CD4-positive, CD25-positive, alpha-beta regulatory T cell (primary cell): Measurements from ENCODE around the gene ADO. TPM values are rescaled to one million over a fixed set of nuclear protein-coding genes. Genes with fewer than 3 reads are reported as not detected.
"Not testable (repeated sequence)": the region's sequence is repeated elsewhere in the genome, so short reads cannot be mapped to it uniquely, and the experiment has no call there.

ENCODE experiments used
- ATAC-seq, 2 donors: fragments of 150-1000 bp; cut with Tn5 transposase; one replicate each; pipeline ENCODE4 v1.10.0; 2021; ENCODE audit warnings: low read depth in 2 of 2, moderate number of reproducible peaks in 2 of 2, moderate library complexity in 1 of 2
- DNase-seq, 3 donors: peaks; one replicate each; pipeline versions ENCODE4 v3.0.0 to v3.0.0-alpha.2; 2012 to 2022; ENCODE audit warnings: mixed read lengths in 1 of 3
- H3K27ac ChIP-seq: one replicate; pipeline ENCODE4 v1.7.0; 2013; ENCODE audit warnings: mild to moderate bottlenecking, low read length; ENCODE audit not compliant: insufficient read depth, poor library complexity, severe bottlenecking
- H3K27me3 ChIP-seq: one replicate; pipeline ENCODE4 v1.7.0; 2013; ENCODE audit warnings: low read length; ENCODE audit not compliant: control insufficient read depth, insufficient read depth
- H3K36me3 ChIP-seq: one replicate; pipeline ENCODE4 v1.7.0; 2013; ENCODE audit warnings: mild to moderate bottlenecking, low read length, moderate library complexity; ENCODE audit not compliant: control insufficient read depth, insufficient read depth
- H3K4me1 ChIP-seq: 2 replicates; pipeline ENCODE4 v1.7.0; 2013; ENCODE audit warnings: mild to moderate bottlenecking, low read length; ENCODE audit not compliant: insufficient read depth, control insufficient read depth, poor library complexity, severe bottlenecking
- H3K4me3 ChIP-seq: one replicate; pipeline ENCODE4 v1.7.0; 2013; ENCODE audit warnings: low read depth, mild to moderate bottlenecking, low read length, moderate library complexity
- H3K9me3 ChIP-seq, 2 experiments: 1 replicate in 1 of 2; 2 replicates in 1 of 2; pipeline ENCODE4 v1.7.0; 2013; ENCODE audit warnings: low read length in 2 of 2, mild to moderate bottlenecking in 1 of 2, moderate library complexity in 1 of 2; ENCODE audit not compliant: control insufficient read depth in 2 of 2
- H3K27ac Mint-ChIP-seq, 3 donors: one replicate each; pipeline ENCODE4 v1.8.0; 2020 to 2022; ENCODE audit warnings: mild to moderate bottlenecking in 3 of 3, mixed read lengths in 3 of 3, moderate library complexity in 2 of 3
- H3K27me3 Mint-ChIP-seq: one replicate; pipeline ENCODE4 v1.8.0; 2022; ENCODE audit warnings: mild to moderate bottlenecking, mixed read lengths
- H3K36me3 Mint-ChIP-seq: one replicate; pipeline ENCODE4 v1.8.0; 2020; ENCODE audit warnings: mixed read lengths
- H3K4me1 Mint-ChIP-seq, 4 donors: one replicate each; pipeline ENCODE4 v1.8.0; 2020 to 2022; ENCODE audit warnings: mixed read lengths in 4 of 4, mild to moderate bottlenecking in 1 of 4
- H3K4me3 Mint-ChIP-seq, 4 donors: one replicate each; pipeline ENCODE4 v1.8.0; 2020 to 2022; ENCODE audit warnings: mild to moderate bottlenecking in 4 of 4, mixed read lengths in 4 of 4, moderate library complexity in 3 of 4
- H3K9me3 Mint-ChIP-seq, 7 donors: one replicate each; pipeline ENCODE4 v1.8.0; 2020 to 2022; ENCODE audit warnings: mixed read lengths in 7 of 7, mild to moderate bottlenecking in 3 of 7, moderate library complexity in 2 of 7
- polyA plus RNA-seq, 4 donors: library from polyadenylated mRNA; unstranded; fragments of 300-500 nt; fragmentation: Illumina TruSeq; gene quantifications; one replicate each; pipeline ENCODE4 v1.2.3, GENCODE V29; 2021
- total RNA-seq: library from RNA; stranded (reverse); gene quantifications from one replicate; pipeline ENCODE4 v1.2.3, GENCODE V29; 2022

Gene ADO
- total and polyA plus RNA-seq, 5 donors from 2014 or later, result 1.4 to 11.1 (median 2.7) TPM

DNA sequence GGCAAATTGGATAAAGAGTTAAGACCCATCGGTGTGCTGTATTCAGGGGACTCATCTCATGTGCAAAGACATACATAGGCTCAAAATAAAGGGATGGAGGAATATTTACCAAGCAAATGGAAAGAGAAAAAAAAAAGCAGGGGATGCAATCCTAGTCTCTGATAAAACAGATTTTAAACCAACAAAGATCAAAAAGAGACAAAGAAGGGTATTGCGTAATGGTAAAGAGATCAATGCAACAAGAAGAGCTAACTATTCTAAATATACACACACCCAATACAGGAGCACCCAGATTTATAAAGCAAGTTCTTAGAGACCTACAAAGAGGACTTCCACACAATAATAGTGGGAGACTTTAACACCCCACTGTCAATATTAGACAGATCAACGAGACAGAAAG, 20.0 kb upstream of the ADO start:
- H3K4me3 Mint-ChIP-seq, H3K4me1 ChIP-seq, DNase-seq, ATAC-seq, H3K4me1 Mint-ChIP-seq, H3K9me3 ChIP-seq, H3K9me3 Mint-ChIP-seq, H3K27me3 ChIP-seq, H3K27ac ChIP-seq, H3K36me3 Mint-ChIP-seq, H3K4me3 ChIP-seq, H3K36me3 ChIP-seq: not testable (repeated sequence)
- Mint-ChIP-seq H3K27ac (peak overlapping the region in 1 of 3 donors; percentile 17), H3K27me3 (peaks cover 14% of the 10 kb centered on the region)

GRCh38 chr10:62788285-62788684, 16.2 kb upstream of the ADO start:
- H3K9me3 Mint-ChIP-seq, H3K27ac Mint-ChIP-seq, H3K4me1 Mint-ChIP-seq, H3K4me1 ChIP-seq, H3K36me3 Mint-ChIP-seq, H3K4me3 ChIP-seq, DNase-seq, H3K36me3 ChIP-seq, H3K27me3 ChIP-seq, H3K27ac ChIP-seq, H3K4me3 Mint-ChIP-seq, H3K9me3 ChIP-seq, ATAC-seq: not testable (repeated sequence)
- peaks cover 19% of the 10 kb centered on the region for H3K27me3 Mint-ChIP-seq

- Histone ChIP-seq H3K4me3 (no peak overlapping the region), H3K27me3 (no peaks in the 10 kb centered on the region), H3K36me3 (no peaks in the 10 kb centered on the region), H3K27ac (no peak overlapping the region), H3K4me1 (no peaks in the 10 kb centered on the region), H3K9me3 (no peaks in the 10 kb centered on the region)
- peaks cover 7% of the 10 kb centered on the region for H3K36me3 Mint-ChIP-seq
- no peak for DNase-seq
- no peak overlapping the region for H3K27ac Mint-ChIP-seq
- H3K4me3 Mint-ChIP-seq, result no peak overlapping the region
- peaks cover 0 to 8% (median 3%) of the 10 kb centered on the region in 7 donors for H3K9me3 Mint-ChIP-seq
- no peaks in the 10 kb centered on the region for H3K4me1 Mint-ChIP-seq
- no peak for ATAC-seq
- H3K27me3 Mint-ChIP-seq, result peaks cover 19% of the 10 kb centered on the region
These were observed 15.6 kb upstream of the ADO start for GRCh38 chr10:62788861-62789467.

DNA sequence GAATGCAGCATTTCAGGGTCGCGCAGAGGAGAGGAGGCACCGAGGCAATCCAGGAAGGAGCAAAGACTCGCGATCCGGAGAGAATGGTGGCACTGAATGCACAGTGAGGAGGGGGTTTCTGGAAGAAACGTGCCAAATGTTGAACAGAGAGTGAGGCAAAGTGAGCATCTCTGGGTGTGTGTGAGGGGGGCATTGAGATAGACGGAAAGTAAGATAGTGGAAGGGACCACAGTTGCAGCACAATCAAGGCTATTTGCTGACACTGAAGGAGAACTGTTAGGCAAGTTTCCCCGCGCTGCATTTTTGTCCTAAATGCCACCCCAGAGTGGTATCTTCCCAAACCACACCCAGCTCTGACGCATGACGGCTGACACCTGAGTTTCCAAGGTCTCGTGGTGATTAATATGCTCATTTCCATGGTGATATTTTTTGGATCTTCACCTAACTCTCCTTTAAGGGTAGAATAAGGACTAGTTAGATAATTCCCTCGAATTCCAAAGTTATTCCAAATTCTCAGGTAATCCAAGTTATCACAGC, 14.4 kb upstream of the ADO start:
- Histone ChIP-seq H3K9me3 (no peaks in the 10 kb centered on the region), H3K36me3 (no peaks in the 10 kb centered on the region), H3K4me3 (no peak overlapping the region), H3K27ac (no peak overlapping the region), H3K4me1 (no peaks in the 10 kb centered on the region), H3K27me3 (no peaks in the 10 kb centered on the region)
- peaks cover 26% of the 10 kb centered on the region for H3K27me3 Mint-ChIP-seq
- no peaks in the 10 kb centered on the region for H3K4me1 Mint-ChIP-seq
- H3K36me3 Mint-ChIP-seq, result peaks cover 4% of the 10 kb centered on the region
- DNase-seq (no peak), ATAC-seq (no peak)
- H3K9me3 Mint-ChIP-seq, result peaks cover 0 to 5% (median 2%) of the 10 kb centered on the region in 7 donors
- no peak overlapping the region for H3K4me3 Mint-ChIP-seq
- no peak overlapping the region for H3K27ac Mint-ChIP-seq

GRCh38 chr10:62790571-62790970, 13.9 kb upstream of the ADO start:
- DNase-seq (no peak), ATAC-seq (no peak)
- no peak overlapping the region for H3K27ac ChIP-seq
- H3K36me3 Mint-ChIP-seq, result no peaks in the 10 kb centered on the region
- no peaks in the 10 kb centered on the region for H3K36me3 ChIP-seq
- H3K27ac Mint-ChIP-seq, result no peak overlapping the region
- no peaks in the 10 kb centered on the region for H3K27me3 ChIP-seq
- H3K27me3 Mint-ChIP-seq, result peaks cover 25% of the 10 kb centered on the region
- H3K4me1 Mint-ChIP-seq, result no peaks in the 10 kb centered on the region
- no peaks in the 10 kb centered on the region for H3K9me3 ChIP-seq
- H3K4me1 ChIP-seq, result no peaks in the 10 kb centered on the region
- no peak overlapping the region for H3K4me3 Mint-ChIP-seq
- H3K4me3 ChIP-seq, result no peak overlapping the region
- peaks cover 0 to 2% (median 0%) of the 10 kb centered on the region in 7 donors for H3K9me3 Mint-ChIP-seq

DNA sequence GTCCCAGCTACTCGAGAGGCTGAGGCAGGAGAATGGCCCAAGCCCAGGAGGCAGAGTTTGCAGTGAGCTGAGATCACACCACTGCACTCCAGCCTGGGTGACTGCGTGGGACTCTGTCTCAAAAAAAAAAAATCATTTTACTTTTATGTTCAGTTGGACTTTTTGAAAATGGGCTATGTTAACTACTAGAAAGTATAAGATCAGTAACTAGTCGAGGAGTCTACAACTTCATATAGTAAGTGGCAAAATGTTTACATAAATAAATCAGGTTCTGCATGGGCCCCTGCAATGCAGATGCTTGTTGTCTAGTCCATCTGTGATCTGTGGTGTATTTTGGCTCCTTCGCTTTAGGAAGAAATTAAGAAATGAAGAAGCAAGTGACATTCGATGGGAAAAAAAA, 12.3 kb upstream of the ADO start:
- Histone ChIP-seq H3K36me3 (no peaks in the 10 kb centered on the region), H3K4me1 (no peaks in the 10 kb centered on the region), H3K4me3 (no peak overlapping the region), H3K27me3 (peaks cover 12% of the 10 kb centered on the region), H3K9me3 (no peaks in the 10 kb centered on the region), H3K27ac (no peak overlapping the region)
- no peak for DNase-seq
- Mint-ChIP-seq H3K36me3 (no peaks in the 10 kb centered on the region), H3K9me3 (peaks cover 0 to 2% (median 0%) of the 10 kb centered on the region in 7 donors), H3K27ac (no peak overlapping the region), H3K4me3 (no peak overlapping the region), H3K27me3 (peaks cover 36% of the 10 kb centered on the region), H3K4me1 (no peaks in the 10 kb centered on the region)
- ATAC-seq, result no peak

DNA sequence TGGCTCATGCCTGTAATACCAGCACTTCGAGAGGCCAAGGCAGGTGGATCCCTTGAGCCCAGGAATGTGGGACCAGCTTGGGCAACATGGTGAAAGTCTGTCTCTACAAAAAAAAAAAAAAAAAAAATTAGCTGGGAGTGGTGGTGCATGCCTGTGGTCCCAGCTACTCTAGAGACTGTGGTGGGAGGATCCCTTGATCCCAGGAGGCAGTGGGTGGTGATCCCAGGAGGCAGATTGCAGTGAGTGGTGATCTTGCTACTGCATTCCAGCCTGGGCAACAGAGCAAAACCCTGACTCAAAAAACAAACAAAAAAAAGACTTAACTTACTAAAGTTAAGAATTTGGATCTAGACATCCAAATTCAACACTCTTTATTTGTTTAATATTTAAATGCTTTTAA, 10.2 kb upstream of the ADO start:
- H3K4me3 Mint-ChIP-seq, result no peak overlapping the region
- H3K36me3 ChIP-seq, result no peaks in the 10 kb centered on the region
- H3K27me3 ChIP-seq, result peaks cover 23% of the 10 kb centered on the region
- no peaks in the 10 kb centered on the region for H3K9me3 ChIP-seq
- H3K4me1 Mint-ChIP-seq, result no peaks in the 10 kb centered on the region
- peaks cover 44% of the 10 kb centered on the region for H3K27me3 Mint-ChIP-seq
- H3K4me3 ChIP-seq, result no peak overlapping the region
- H3K36me3 Mint-ChIP-seq, result no peaks in the 10 kb centered on the region
- H3K27ac Mint-ChIP-seq, result no peak overlapping the region
- ATAC-seq (no peak), DNase-seq (no peak)
- H3K27ac ChIP-seq, result no peak overlapping the region
- H3K4me1 ChIP-seq, result no peaks in the 10 kb centered on the region
- no peaks in the 10 kb centered on the region for H3K9me3 Mint-ChIP-seq

DNA sequence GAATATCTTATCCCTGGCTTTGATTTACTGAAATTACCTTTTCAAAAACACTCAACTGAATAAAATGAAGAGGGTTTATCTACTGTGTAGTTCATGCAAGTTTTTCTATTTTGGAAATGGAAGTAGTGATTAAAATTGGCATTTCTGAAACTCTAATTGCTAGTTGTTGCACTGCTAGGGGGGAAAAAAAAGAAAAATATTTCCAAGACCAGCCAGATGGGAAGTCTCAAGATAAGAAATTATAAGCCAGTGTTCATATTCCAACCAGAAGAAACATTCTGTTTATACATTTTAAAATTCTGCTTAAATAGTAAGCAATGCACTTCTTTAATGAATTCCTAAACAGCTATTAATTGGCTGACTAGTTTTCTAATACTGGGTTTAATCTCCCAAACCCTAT, 9.4 kb upstream of the ADO start:
- Mint-ChIP-seq H3K4me3 (no peak overlapping the region), H3K27me3 (peaks cover 44% of the 10 kb centered on the region), H3K4me1 (no peaks in the 10 kb centered on the region), H3K36me3 (no peaks in the 10 kb centered on the region), H3K27ac (no peak overlapping the region), H3K9me3 (no peaks in the 10 kb centered on the region)
- no peak overlapping the region for H3K27ac ChIP-seq
- H3K36me3 ChIP-seq, result no peaks in the 10 kb centered on the region
- DNase-seq, result no peak
- ATAC-seq, result no peak
- peaks cover 23% of the 10 kb centered on the region for H3K27me3 ChIP-seq
- H3K4me1 ChIP-seq, result no peaks in the 10 kb centered on the region
- H3K4me3 ChIP-seq, result no peak overlapping the region
- no peaks in the 10 kb centered on the region for H3K9me3 ChIP-seq
